Endothelial cell of umbilical vein (primary cell): Measurements from ENCODE around the gene PIEZO2.

Experiments used
- POLR2A ChIP-seq: IDR thresholded peaks from 2 replicates; pipeline ENCODE4 v1.6.1; 2012; ENCODE audit warnings: low read depth, mild to moderate bottlenecking, control low read depth, low read length
- TF ChIP-seq, protein P1 (sequence below), 2 donors: IDR thresholded peaks; 1 replicate in 1 of 2; 2 replicates in 1 of 2; pipeline ENCODE4 v1.5.1; 2011; ENCODE audit warnings: low read length in 2 of 2, mild to moderate bottlenecking in 2 of 2, moderate library complexity in 2 of 2, control low read depth in 1 of 2, inconsistent platforms in 1 of 2, low read depth in 1 of 2; ENCODE audit not compliant: insufficient read depth in 1 of 2; ENCODE audit errors: extremely low read depth in 1 of 2

DNA sequence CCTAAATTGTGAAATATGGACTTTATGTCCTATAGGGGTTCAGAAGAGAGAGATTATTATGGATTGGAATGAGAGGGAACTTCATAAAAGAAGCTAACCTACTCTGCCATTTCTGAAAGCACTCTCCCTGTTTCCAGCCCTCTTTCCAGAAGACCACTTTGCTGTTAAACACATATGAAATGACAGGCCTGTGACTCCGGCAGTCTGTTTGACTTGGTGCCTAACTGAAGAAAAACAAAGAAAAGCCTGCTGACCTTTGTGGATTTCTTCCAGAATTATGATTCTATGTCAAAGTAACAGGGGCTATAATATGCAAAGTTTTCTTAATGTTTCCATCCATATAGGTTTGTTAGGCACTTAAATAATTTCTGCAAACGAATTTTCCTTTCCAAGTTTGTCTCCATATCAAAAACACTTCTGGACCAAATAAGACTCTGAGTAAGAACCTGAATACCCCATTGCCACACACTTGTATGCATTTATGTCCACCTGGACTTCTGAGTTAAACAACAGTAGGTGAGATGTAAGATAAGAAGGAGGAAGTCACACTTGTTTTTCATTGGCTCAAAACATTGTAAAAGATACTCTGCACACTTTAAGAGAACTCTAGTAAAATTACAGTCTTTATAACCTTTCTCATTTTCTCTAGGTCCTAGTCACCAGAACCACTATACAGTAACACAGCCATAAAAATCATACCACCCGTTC, 111.7 kb downstream of the PIEZO2 start:
- TF ChIP-seq, protein P1, sequence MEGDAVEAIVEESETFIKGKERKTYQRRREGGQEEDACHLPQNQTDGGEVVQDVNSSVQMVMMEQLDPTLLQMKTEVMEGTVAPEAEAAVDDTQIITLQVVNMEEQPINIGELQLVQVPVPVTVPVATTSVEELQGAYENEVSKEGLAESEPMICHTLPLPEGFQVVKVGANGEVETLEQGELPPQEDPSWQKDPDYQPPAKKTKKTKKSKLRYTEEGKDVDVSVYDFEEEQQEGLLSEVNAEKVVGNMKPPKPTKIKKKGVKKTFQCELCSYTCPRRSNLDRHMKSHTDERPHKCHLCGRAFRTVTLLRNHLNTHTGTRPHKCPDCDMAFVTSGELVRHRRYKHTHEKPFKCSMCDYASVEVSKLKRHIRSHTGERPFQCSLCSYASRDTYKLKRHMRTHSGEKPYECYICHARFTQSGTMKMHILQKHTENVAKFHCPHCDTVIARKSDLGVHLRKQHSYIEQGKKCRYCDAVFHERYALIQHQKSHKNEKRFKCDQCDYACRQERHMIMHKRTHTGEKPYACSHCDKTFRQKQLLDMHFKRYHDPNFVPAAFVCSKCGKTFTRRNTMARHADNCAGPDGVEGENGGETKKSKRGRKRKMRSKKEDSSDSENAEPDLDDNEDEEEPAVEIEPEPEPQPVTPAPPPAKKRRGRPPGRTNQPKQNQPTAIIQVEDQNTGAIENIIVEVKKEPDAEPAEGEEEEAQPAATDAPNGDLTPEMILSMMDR (IDR thresholded peaks at IDR 0.05; ENCODE audit: extremely low read depth in 1 of 2, insufficient read depth in 1 of 2, low read depth in 1 of 2, low read length in 2 of 2) = no peak
- TF ChIP-seq POLR2A = no peak
